ENCODE measurements around the gene RSBN1L. TPM values are rescaled to one million over a fixed set of nuclear protein-coding genes. Genes with fewer than 3 reads are reported as not detected.

Gene RSBN1L
- total RNA-seq, 2 donors from 2014 or later: 7.5 to 7.9 TPM

- no peak overlapping the region for H3K4me3 ChIP-seq
- no peak for TF ChIP-seq CTCF (IDR thresholded peaks at IDR 0.05)
- DNase-seq (ENCODE audit: low spot score): no peak
- no peaks in the 10 kb centered on the region for H3K4me1 ChIP-seq
- no peaks in the 10 kb centered on the region for H3K36me3 ChIP-seq
- no peaks in the 10 kb centered on the region for H3K27me3 ChIP-seq
- H3K9me3 ChIP-seq: peaks cover 2 to 9% of the 10 kb centered on the region in 2 donors
- H3K27ac ChIP-seq: no peak overlapping the region
These were observed 130.0 kb downstream of the RSBN1L start for GRCh38 chr7:77826300-77826699.

- H3K4me1 ChIP-seq: no peaks in the 10 kb centered on the region
- no peak for DNase-seq (ENCODE audit: low spot score)
- H3K9me3 ChIP-seq: peaks cover 0 to 6% of the 10 kb centered on the region in 2 donors
- no peaks in the 10 kb centered on the region for H3K27me3 ChIP-seq
- no peaks in the 10 kb centered on the region for H3K36me3 ChIP-seq
- TF ChIP-seq CTCF (IDR thresholded peaks at IDR 0.05): no peak
- no peak overlapping the region for H3K4me3 ChIP-seq
- no peak overlapping the region for H3K27ac ChIP-seq
These were observed 131.7 kb downstream of the RSBN1L start for GRCh38 chr7:77827999-77828398.

GRCh38 chr7:77830649-77831355 lies 134.5 kb downstream of the RSBN1L start:
- no peak overlapping the region for H3K27ac ChIP-seq
- no peak overlapping the region for H3K4me3 ChIP-seq
- H3K27me3 ChIP-seq: no peaks in the 10 kb centered on the region
- no peaks in the 10 kb centered on the region for H3K36me3 ChIP-seq
- no peak for TF ChIP-seq CTCF (IDR thresholded peaks at IDR 0.05)
- no peak for DNase-seq (ENCODE audit: low spot score)
- H3K9me3 ChIP-seq: peaks cover 0 to 2% of the 10 kb centered on the region in 2 donors
- peaks cover 0 to 6% of the 10 kb centered on the region in 2 donors for H3K4me1 ChIP-seq

- Histone ChIP-seq H3K36me3 (no peaks in the 10 kb centered on the region), H3K4me1 (peaks cover 0 to 6% of the 10 kb centered on the region in 2 donors), H3K9me3 (no peaks in the 10 kb centered on the region), H3K27ac (no peak overlapping the region), H3K27me3 (no peaks in the 10 kb centered on the region), H3K4me3 (no peak overlapping the region)
- TF ChIP-seq CTCF (IDR thresholded peaks at IDR 0.05): no peak
- DNase-seq (ENCODE audit: low spot score): no peak
These were observed 135.2 kb downstream of the RSBN1L start for GRCh38 chr7:77831481-77831880.

- DNase-seq (ENCODE audit: low spot score): no peak
- H3K27ac ChIP-seq: no peak overlapping the region
- no peaks in the 10 kb centered on the region for H3K9me3 ChIP-seq
- no peak for TF ChIP-seq CTCF (IDR thresholded peaks at IDR 0.05)
- H3K4me3 ChIP-seq: no peak overlapping the region
- no peaks in the 10 kb centered on the region for H3K36me3 ChIP-seq
- H3K4me1 ChIP-seq: peaks cover 0 to 6% of the 10 kb centered on the region in 2 donors
- H3K27me3 ChIP-seq: no peaks in the 10 kb centered on the region
These were observed 135.7 kb downstream of the RSBN1L start for GRCh38 chr7:77831953-77832352.

Other genes starting within 250 kb of the RSBN1L start
- 10 to 100 TPM; 38.8 to 54.2 TPM for gene PTPN12, start 159.2 kb upstream of the RSBN1L start, total RNA-seq
- gene TMEM60, start 102.0 kb downstream of the RSBN1L start, total RNA-seq: 10 to 100 TPM in 1 of 2 donors, 1 to 10 TPM in 1; 6.6 to 13.8 TPM
- gene PHTF2, start 102.3 kb downstream of the RSBN1L start, total RNA-seq: 10 to 100 TPM; 14.3 to 31.6 TPM